Heart left ventricle (tissue), 16 donors: ENCODE data around the gene XPR1. TPM values are rescaled to one million over a fixed set of nuclear protein-coding genes. Genes with fewer than 3 reads are reported as not detected.
A peak's percentile ranks its signal among the peaks of the same experiment; 100 is the strongest.

Experiments
- ATAC-seq, 4 donors: fragments of 200-7000 bp; cut with Tn5 transposase; one replicate each; pipeline ENCODE4 v1.9.1; 2020 to 2022; ENCODE audit warnings: moderate library complexity in 4 of 4, mild to moderate bottlenecking in 3 of 4, moderate number of reproducible peaks in 1 of 4
- DNase-seq, 5 donors: peaks; one replicate each; pipeline ENCODE4 v3.0.0-alpha.2; 2020
- H3K27ac ChIP-seq, 12 donors: fragments of 200-600 bp; sonication (generic) in 4 of 12; one replicate each; pipeline versions ENCODE4 v1.5.0 to v1.8.0; 2016 to 2022; ENCODE audit warnings: mild to moderate bottlenecking in 2 of 12
- H3K27me3 ChIP-seq, 9 donors: fragments of 200-600 bp; sonication (generic) in 2 of 9; one replicate each; pipeline versions ENCODE4 v1.5.1 to v1.8.0; 2016 to 2022; ENCODE audit warnings: mild to moderate bottlenecking in 3 of 9
- H3K36me3 ChIP-seq, 9 donors: fragments of 200-600 bp; sonication (generic) in 2 of 9; one replicate each; pipeline versions ENCODE4 v1.5.0 to v1.8.0; 2018 to 2022; ENCODE audit warnings: mild to moderate bottlenecking in 2 of 9
- H3K4me1 ChIP-seq, 12 donors: fragments of 200-600 bp; sonication (generic) in 4 of 12; one replicate each; pipeline versions ENCODE4 v1.5.0 to v1.8.0; 2016 to 2022; ENCODE audit warnings: mild to moderate bottlenecking in 3 of 12
- H3K4me3 ChIP-seq, 12 donors: fragments of 200-600 bp; sonication (generic) in 4 of 12; one replicate each; pipeline versions ENCODE4 v1.5.0 to v1.8.0; 2017 to 2022; ENCODE audit warnings: mild to moderate bottlenecking in 9 of 12, moderate library complexity in 4 of 12
- H3K9me3 ChIP-seq, 12 donors: fragments of 200-600 bp; sonication (generic) in 4 of 12; one replicate each; pipeline versions ENCODE4 v1.5.0 to v1.8.0; 2016 to 2022; ENCODE audit warnings: mild to moderate bottlenecking in 1 of 12
- POLR2A ChIP-seq, 2 donors: fragments of 450-650 bp; IDR thresholded peaks; one replicate each; pipeline ENCODE4 v1.6.1; 2017; ENCODE audit warnings: antibody characterized with exemption in 2 of 2, mild to moderate bottlenecking in 2 of 2, moderate library complexity in 2 of 2
- WGBS, 4 donors: extraction: QIAGEN DNeasy Blood & Tissue Kit in 2 of 4; methylation state at CpG; one replicate each; pipeline versions ENCODE4 v1.1.5 to v1.1.7; 2013 to 2018; 5-methylcytosine and 5-hydroxymethylcytosine counted together
- intact Hi-C, 10 donors: fragments of 100-400 bp; cut with DNase I; formaldehyde crosslinking; loops; one replicate each; pipeline versions ENCODE4 v1.11.1 to v1.14.2; 2022
- polyA plus RNA-seq, 2 donors: library from polyadenylated mRNA; stranded (reverse); fragments of 200-250 nt; gene quantifications; one replicate each; pipeline ENCODE4 v1.2.3, GENCODE V29; 2013
- total RNA-seq, 9 donors: library from RNA; depleted of rRNA in 2 of 9; stranded (reverse); fragments of >200 nt in 2 of 9; fragmentation: NEBNext Ultra II Directional in 3 of 9; extraction: Animal tissue kit (Norgen Biotek cat#: 25700) in 3 of 9; gene quantifications; one replicate each; pipeline versions ENCODE4 v1.1.0 to v1.2.4, GENCODE V29; 2016 to 2023
- TF ChIP-seq, protein P1 (sequence below), 12 donors: fragments of 200-600 bp; sonication (generic) in 4 of 12; IDR thresholded peaks; one replicate each; pipeline versions ENCODE4 v1.5.0 to v1.8.0; 2018 to 2022; ENCODE audit warnings: antibody characterized with exemption in 12 of 12, mild to moderate bottlenecking in 5 of 12
- donor health status: ischemic (EF 13 %, LVEDD 7.1; RV severe dilation, severe dysfunction).
- donor health status: healthy with polysubstance abuse.
- donor health status: DM: no; HTN: yes; CAD: no.
- donor health status: DM: no; HTN: no; CAD: no.
- donor health status: ischemic (EF 25% LVEDD 6.9; RV normal size, moderate dysfunction).
- donor health status: ischemic (EF 25% LVEDD 5.7; RV mildly dilated, moderate dysfunction).
- donor health status: healthy.
- donor health status: DM: yes; HTN: yes; CAD: no.
- donor health status: ischemic (EF 35%, LVEDD 5.7; RV mildly dilated, moderate dysfunction).
- donor health status: nonischemic (EF 11% LVEDD 7.7; RV severe dilation, severe dysfunction).
- donor health status: DM: yes; HTN: yes; CAD: no.
- donor health status: PGD.
- donor health status: ischemic (EF 29% LVEDD 5.4; RV normal size, mild dysfunction).
- donor health status: nonischemic (EF 23%, LVEDD 6.1; RV moderate dilation, normal function).

XPR1 gene
- total and polyA plus RNA-seq, 11 donors = 18.6 to 163 (median 59.8) TPM

DNA sequence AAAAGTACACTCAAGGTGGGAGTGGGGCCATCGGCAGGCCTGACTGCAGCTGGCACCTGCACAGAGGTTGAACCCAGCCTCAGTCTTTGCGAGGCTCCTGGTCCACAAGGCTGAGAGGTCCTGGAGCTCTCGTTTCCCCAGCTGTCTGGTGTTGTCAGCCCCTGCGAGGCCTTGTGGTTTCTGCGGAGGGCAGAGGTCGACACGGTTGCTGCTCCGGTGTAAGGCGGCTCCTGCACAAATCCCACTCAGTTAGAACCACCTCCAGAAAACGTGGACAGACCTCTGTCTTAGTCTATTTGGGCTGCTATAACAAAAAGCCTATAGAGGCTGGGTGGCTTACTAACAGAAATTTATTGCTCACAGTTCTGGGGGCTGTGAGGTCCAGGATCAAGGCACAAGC is 286.7 kb downstream of the XPR1 start:
- no peak overlapping the region for H3K4me3 ChIP-seq
- H3K27ac ChIP-seq = no peak overlapping the region
- no peaks in the 10 kb centered on the region for H3K9me3 ChIP-seq
- intact Hi-C loops = loop anchor here in 3 of 10 donors (5.0 to 10.0 kb wide), 3 partner anchors 49 to 506 kb away; partner anchors contain the start of gene MR1 (in 1 of the 3)
- H3K27me3 ChIP-seq = peaks cover 0 to 1% (median 0%) of the 10 kb centered on the region in 9 donors
- ATAC-seq (no peak), DNase-seq (peak in 1 of 5 donors; percentile 47)
- peaks cover 0 to 15% (median 3%) of the 10 kb centered on the region in 12 donors for H3K4me1 ChIP-seq
- H3K36me3 ChIP-seq = peaks cover 0 to 22% (median 6%) of the 10 kb centered on the region in 9 donors
- 71 to 95% (median 88%) methylated on average over 1 to 10 of the region's 10 CpGs for WGBS, 4 donors
- TF ChIP-seq, protein P1, sequence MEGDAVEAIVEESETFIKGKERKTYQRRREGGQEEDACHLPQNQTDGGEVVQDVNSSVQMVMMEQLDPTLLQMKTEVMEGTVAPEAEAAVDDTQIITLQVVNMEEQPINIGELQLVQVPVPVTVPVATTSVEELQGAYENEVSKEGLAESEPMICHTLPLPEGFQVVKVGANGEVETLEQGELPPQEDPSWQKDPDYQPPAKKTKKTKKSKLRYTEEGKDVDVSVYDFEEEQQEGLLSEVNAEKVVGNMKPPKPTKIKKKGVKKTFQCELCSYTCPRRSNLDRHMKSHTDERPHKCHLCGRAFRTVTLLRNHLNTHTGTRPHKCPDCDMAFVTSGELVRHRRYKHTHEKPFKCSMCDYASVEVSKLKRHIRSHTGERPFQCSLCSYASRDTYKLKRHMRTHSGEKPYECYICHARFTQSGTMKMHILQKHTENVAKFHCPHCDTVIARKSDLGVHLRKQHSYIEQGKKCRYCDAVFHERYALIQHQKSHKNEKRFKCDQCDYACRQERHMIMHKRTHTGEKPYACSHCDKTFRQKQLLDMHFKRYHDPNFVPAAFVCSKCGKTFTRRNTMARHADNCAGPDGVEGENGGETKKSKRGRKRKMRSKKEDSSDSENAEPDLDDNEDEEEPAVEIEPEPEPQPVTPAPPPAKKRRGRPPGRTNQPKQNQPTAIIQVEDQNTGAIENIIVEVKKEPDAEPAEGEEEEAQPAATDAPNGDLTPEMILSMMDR (IDR thresholded peaks at IDR 0.05) = no peak
- TF ChIP-seq POLR2A (IDR thresholded peaks at IDR 0.05) = no peak

DNA sequence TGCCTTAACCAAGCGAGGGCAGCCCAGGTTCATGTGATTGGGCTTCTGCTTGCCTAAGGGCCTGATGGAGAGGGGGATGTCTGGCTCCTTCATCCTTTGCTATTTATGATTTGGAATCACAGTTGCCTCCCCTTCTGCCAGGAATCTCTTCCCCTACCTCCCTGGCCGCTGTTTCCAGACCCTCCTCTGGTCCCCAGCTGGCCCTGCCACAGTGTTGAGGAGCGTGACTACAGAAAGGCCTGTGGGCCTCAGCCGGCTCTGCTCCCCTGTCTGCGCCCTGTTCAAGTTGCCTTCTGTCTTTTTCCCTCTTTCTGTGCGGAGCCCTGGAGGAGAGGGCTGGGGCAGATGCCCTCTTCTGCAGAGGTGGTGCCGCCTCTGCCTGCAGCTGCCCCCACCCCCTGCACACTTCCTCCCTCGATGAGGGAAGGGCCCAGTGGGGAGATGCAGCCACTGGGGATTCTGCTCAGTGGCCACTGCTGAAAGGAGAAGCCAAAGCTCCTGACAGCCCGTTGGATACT is 287.4 kb downstream of the XPR1 start:
- no peak overlapping the region for H3K27ac ChIP-seq
- WGBS, 4 donors = 85 to 89% (median 89%) methylated on average over 9 of the region's 9 CpGs
- peaks cover 0 to 22% (median 6%) of the 10 kb centered on the region in 9 donors for H3K36me3 ChIP-seq
- DNase-seq (no peak), ATAC-seq (no peak)
- no peak for TF ChIP-seq POLR2A (IDR thresholded peaks at IDR 0.05)
- TF ChIP-seq, protein P1 (IDR thresholded peaks at IDR 0.05) = no peak
- peaks cover 0 to 8% (median 0%) of the 10 kb centered on the region in 12 donors for H3K4me1 ChIP-seq
- H3K4me3 ChIP-seq = no peak overlapping the region
- intact Hi-C loops = loop anchor here in 3 of 10 donors (5.0 to 10.0 kb wide), 3 partner anchors 48 to 506 kb away; partner anchors contain the start of gene MR1 (in 1 of the 3)
- H3K27me3 ChIP-seq = no peaks in the 10 kb centered on the region
- H3K9me3 ChIP-seq = no peaks in the 10 kb centered on the region

DNA sequence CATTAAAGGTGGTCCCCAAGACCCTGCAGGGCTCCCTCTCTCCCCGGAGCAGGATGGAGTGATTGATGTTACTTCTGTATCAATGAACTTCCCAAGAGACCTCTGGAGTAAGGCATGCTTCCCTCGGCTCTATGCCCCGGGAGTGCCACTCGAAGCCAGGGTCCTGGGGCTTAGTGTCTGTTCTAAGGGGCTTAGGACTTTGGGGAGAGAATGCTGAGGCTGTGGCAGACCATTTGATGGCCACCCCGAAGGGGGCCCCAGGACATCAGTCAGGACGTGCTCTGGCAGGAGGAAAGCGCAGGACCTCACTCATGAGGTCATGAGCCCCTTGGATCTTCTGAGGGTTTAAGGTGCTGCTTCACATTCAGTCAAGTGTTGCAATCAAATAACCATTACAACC is 288.4 kb downstream of the XPR1 start:
- WGBS, 4 donors = 83 to 95% (median 92%) methylated on average over 3 to 7 of the region's 7 CpGs
- Histone ChIP-seq H3K27ac (no peak overlapping the region), H3K9me3 (no peaks in the 10 kb centered on the region), H3K36me3 (peaks cover 0 to 22% (median 6%) of the 10 kb centered on the region in 9 donors), H3K4me3 (no peak overlapping the region), H3K4me1 (peaks cover 0 to 9% (median under 1%) of the 10 kb centered on the region in 12 donors), H3K27me3 (no peaks in the 10 kb centered on the region)
- no peak for TF ChIP-seq POLR2A (IDR thresholded peaks at IDR 0.05)
- TF ChIP-seq, protein P1 (IDR thresholded peaks at IDR 0.05) = no peak
- DNase-seq (peak in 2 of 5 donors; percentile 4 to 13), ATAC-seq (no peak)
- intact Hi-C loops = loop anchor here in 1 of 10 donors (10.0 kb wide), 1 partner anchor 105 kb away; the partner anchor contains the start of gene STX6

DNA sequence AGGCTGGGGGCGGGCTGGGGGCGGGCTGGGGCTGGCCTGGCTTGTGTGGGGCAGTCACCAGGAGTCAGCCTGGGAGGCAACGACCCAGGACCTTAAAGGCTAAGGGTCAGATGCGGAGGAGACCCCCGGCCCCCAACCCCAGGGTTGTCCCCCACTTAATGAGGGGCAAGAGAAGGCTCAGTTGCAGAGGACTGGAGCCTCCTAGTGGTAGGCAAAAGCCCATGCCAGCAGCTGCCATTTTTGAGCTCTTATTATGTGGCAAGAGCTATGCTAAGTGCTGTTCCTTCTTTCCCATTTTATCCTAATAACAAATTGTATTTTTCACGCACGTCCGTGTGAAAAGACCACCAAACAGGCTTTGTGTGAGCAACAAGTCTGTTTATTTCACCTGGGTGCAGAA is 288.9 kb downstream of the XPR1 start:
- ATAC-seq (no peak), DNase-seq (peak in 2 of 5 donors; percentile 7 to 14)
- Histone ChIP-seq H3K27me3 (no peaks in the 10 kb centered on the region), H3K4me3 (no peak overlapping the region), H3K4me1 (peaks cover 0 to 14% (median 6%) of the 10 kb centered on the region in 12 donors), H3K9me3 (no peaks in the 10 kb centered on the region), H3K36me3 (peaks cover 0 to 22% (median 6%) of the 10 kb centered on the region in 9 donors), H3K27ac (no peak overlapping the region)
- TF ChIP-seq, protein P1 (IDR thresholded peaks at IDR 0.05) = peak in 4 of 12 donors; percentile 26 to 34 (median 32)
- TF ChIP-seq POLR2A (IDR thresholded peaks at IDR 0.05) = no peak
- 91 to 94% (median 92%) methylated on average over 8 of the region's 8 CpGs for WGBS, 4 donors
- intact Hi-C loops = loop anchor here in 1 of 10 donors (10.0 kb wide), 1 partner anchor 104 kb away; the partner anchor contains the start of gene STX6
